NCI-H2227 (cell line): ENCODE data around the gene GDPD5.

ENCODE experiments used
- DNase-seq: peaks from one replicate; lab custom pipeline; 2025; ENCODE audit not compliant: unreplicated experiment; lab: John Stamatoyannopoulos, UW

GDPD5 gene

GRCh38 chr11:75516886-75517285 lies 8.9 kb downstream of the GDPD5 start:
- DNase-seq, result no peak

- DNase-seq, result no peak
Observed at GRCh38 chr11:75516140-75516539, 9.6 kb downstream of the GDPD5 start.

DNA sequence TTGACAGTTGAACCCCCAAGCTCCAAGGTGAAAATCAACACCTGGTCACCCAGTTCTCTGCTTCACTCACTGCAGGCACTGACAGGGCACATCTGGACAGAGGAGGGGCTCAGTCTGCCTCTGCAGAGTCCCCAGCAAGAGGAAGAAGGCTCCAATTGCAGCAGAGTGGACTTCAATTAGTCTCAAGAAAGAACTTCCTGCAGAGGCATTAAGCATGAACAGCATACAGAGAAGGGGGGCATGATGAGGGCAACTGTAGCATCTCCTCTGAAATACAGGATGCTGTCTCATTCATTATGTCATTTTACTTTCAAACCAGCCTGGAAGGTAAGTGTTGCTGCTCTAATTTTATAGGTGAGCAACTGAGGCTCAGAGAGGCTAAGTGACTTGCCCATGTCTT lies 11.1 kb downstream of the GDPD5 start:
- DNase-seq, result no peak

DNA sequence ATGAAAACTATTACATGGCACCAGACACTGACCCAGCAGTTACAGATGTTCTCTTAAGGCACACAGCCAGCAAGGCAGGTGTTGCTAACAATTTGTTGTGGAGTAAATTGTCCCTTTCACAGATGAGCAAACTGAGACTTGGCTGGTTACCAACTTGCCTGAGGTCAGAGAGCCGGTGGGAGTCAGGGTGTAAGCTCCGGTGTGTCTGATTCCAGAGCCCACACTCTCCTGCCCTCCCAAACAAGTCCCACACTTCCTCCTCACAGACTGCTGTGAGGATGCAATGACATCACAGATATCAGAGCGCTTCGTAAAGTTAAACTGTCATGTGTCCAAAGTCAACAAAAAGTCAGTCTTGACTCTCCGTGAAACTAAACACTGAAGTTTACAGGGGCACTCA lies 12.5 kb downstream of the GDPD5 start:
- no peak for DNase-seq

GRCh38 chr11:75510723-75511019 lies 15.1 kb downstream of the GDPD5 start:
- DNase-seq, result no peak

- no peak for DNase-seq
Observed at GRCh38 chr11:75510004-75510722, 15.6 kb downstream of the GDPD5 start.

GRCh38 chr11:75509020-75509720 lies 16.6 kb downstream of the GDPD5 start:
- no peak for DNase-seq

DNA sequence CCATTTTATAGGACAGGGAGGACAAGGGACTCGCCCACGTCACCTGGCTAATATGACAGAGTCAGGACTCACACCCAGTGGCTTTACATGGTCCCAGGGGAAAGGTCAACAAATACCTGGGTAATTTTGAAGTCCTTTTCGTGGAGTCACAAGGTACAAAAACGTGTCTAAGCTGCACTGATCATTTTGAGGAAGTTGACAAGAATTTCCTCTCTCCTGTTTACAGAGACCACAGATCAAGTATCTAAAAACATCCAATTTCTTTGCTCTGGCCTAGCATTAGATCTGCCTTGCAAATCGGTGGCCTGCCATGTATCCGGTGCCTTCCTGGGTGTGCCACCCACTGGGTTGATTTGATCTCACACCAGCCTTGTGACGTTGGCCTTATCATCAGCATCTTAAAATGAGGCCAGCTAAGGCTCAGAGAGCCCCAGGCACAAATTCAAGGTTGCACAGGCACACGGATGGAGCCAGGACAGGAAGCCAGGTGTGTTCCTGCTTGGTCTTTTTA lies 17.6 kb downstream of the GDPD5 start:
- DNase-seq, result no peak

- no peak for DNase-seq
Observed at GRCh38 chr11:75507571-75507970, 18.2 kb downstream of the GDPD5 start.

GRCh38 chr11:75506827-75507226 lies 18.9 kb downstream of the GDPD5 start:
- no peak for DNase-seq

- DNase-seq, result no peak
Observed at GRCh38 chr11:75505916-75506692, 19.6 kb downstream of the GDPD5 start.

DNA sequence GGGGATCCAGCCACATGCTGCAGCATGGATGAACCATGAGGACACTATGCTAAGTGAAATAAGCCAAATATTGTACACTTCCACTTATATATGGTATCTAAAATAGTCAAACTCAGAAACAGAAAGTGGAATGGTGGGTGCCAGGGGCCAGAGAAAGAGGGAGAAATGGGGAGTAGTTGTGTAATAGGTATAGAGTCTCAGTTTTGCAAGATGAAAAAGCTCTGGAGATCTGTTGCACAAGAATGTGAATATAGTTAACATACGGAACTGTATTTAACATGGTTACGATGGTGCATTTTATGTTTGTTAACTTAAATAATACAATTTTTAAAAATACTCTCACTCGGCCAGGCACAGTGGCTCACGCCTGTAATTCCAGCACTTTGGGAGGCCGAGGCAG lies 21.2 kb downstream of the GDPD5 start:
- DNase-seq, result no peak

DNA sequence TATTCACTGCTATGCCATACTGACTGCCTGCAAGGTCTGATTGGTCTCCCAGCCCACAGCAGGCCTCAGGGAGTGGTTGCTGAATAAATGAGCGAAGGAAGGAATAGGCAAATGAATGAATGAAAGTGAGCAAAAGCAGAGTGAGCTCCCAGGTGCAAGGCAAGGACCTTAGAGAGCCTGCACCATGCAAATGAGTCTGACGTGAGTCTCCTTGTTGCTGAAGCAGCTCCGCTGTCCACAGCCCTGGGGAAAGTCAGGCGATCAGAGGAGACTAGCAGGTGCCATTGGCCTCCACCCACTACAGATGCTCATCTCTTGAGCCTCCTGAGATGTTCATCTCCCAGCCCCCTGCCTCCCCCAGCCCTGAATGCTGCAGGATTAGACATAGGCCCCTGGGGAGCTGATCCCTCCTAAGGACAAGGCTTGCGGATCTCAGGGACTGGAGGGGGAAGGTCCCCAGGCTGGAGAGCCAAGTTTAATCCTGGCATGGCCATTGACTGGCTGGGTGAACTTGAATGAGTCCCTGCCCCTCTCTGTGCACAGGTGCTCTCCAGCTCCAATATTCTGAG lies 22.1 kb downstream of the GDPD5 start:
- DNase-seq, result no peak

GRCh38 chr11:75502138-75502537 lies 23.6 kb downstream of the GDPD5 start:
- DNase-seq, result no peak

- DNase-seq, result no peak
Observed at GRCh38 chr11:75500742-75501141, 25.0 kb downstream of the GDPD5 start.

DNA sequence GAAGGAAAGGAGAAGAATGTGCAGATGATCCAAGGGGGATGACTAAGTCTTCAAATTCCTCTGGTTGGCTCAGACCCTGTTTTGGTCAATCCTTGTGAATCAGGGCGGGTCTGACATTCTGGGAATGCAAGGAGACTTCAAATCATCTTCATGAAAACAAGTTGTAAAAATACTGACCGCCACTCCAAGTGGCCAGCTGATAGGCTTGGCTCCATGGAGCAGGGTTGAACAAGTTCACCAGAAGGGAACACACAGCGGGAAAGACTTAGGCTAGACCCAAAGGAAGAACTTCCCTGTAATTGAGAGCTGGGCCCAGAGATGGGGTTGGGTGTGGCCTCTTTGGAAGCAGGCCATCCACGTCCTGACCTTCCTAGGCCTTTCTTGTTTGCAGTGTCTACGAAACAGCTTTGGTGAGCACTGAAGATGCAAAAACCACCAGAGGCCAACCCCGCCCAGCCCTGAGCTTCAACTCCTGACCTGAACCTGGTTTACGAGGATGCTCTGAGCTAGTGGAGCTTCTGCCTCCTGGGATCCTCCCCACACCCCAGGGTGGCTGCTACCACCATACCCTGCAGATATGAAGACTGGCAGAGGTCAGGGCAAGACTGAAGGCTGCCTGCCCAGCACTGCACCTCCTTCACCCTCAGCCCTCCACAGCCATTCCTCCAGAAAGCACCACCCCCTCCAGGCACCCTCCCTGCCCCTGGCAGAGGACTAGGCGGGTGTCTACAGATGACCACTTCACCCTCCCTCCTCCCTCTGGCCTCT lies 26.1 kb downstream of the GDPD5 start:
- no peak for DNase-seq

- DNase-seq, result no peak
Observed at GRCh38 chr11:75498556-75499255, 27.0 kb downstream of the GDPD5 start.

GRCh38 chr11:75497788-75498409 lies 27.8 kb downstream of the GDPD5 start:
- no peak for DNase-seq

GRCh38 chr11:75496305-75496752 lies 29.4 kb downstream of the GDPD5 start:
- DNase-seq, result no peak
